Ovary (tissue), 9 donors: ENCODE measurements around the gene REC114. TPM values are rescaled to one million over a fixed set of nuclear protein-coding genes. Genes with fewer than 3 reads are reported as not detected.

ENCODE experiments used
- DNase-seq, 5 donors: peaks; one replicate each; pipeline ENCODE4 v3.0.0-alpha.2; 2019 to 2020
- H3K27ac ChIP-seq, 2 donors: fragments of 200-600 bp; one replicate each; pipeline versions ENCODE4 v1.5.1 to v1.8.0; 2019 to 2022
- H3K27me3 ChIP-seq: fragments of 200-600 bp; one replicate; pipeline ENCODE4 v1.8.0; 2022
- H3K36me3 ChIP-seq: fragments of 200-600 bp; sonication (generic); one replicate; pipeline ENCODE4 v1.5.1; 2019
- H3K4me1 ChIP-seq: one replicate; pipeline ENCODE4 v1.8.1; 2013; ENCODE audit warnings: mild to moderate bottlenecking, moderate library complexity; ENCODE audit not compliant: insufficient read depth
- H3K4me3 ChIP-seq: fragments of 200-600 bp; sonication (generic); one replicate; pipeline ENCODE4 v1.5.1; 2017
- H3K9me3 ChIP-seq, 2 donors: fragments of 200-600 bp in 1 of 2; sonication (generic) in 1 of 2; one replicate each; pipeline versions ENCODE4 v1.5.1 to v1.8.1; 2013 to 2019; ENCODE audit warnings: mild to moderate bottlenecking in 1 of 2, moderate library complexity in 1 of 2
- CTCF ChIP-seq, 3 donors: fragments of 450-650 bp in 2 of 3; fragments of 200-600 bp in 1 of 3; IDR thresholded peaks; one replicate each; pipeline versions ENCODE4 v1.5.1 to v1.8.0; 2016 to 2022; ENCODE audit warnings: antibody characterized with exemption in 3 of 3, mild to moderate bottlenecking in 1 of 3
- EP300 ChIP-seq: sonication (generic); formaldehyde crosslinking; IDR thresholded peaks from one replicate; pipeline ENCODE4 v1.6.1; 2017; ENCODE audit warnings: antibody characterized with exemption
- POLR2A ChIP-seq: fragments of 450-650 bp; IDR thresholded peaks from one replicate; pipeline ENCODE4 v1.6.1; 2017; ENCODE audit warnings: antibody characterized with exemption, mild to moderate bottlenecking, moderate library complexity
- WGBS, 3 donors: extraction: QIAGEN DNeasy Blood & Tissue Kit in 1 of 3; methylation state at CpG; one replicate each; pipeline versions ENCODE4 v1.1.5 to v1.1.7; 2013 to 2017; 5-methylcytosine and 5-hydroxymethylcytosine counted together
- intact Hi-C, 4 donors: fragments of 100-400 bp; cut with DNase I; formaldehyde crosslinking; loops; one replicate each; pipeline versions ENCODE4 v1.11.0 to v1.15.1; 2022 to 2023
- polyA plus RNA-seq, 2 donors: library from polyadenylated mRNA; stranded (reverse); fragments of 200-250 nt in 1 of 2; fragments of 350-450 nt in 1 of 2; fragmentation: Illumina TruSeq in 1 of 2; extraction: RNeasy Lipid Tissue Mini Kit (QIAGEN cat#74804) in 1 of 2; gene quantifications; one replicate each; pipeline ENCODE4 v1.2.3, GENCODE V29; 2013 to 2014
- total RNA-seq, 7 donors: library from RNA; depleted of rRNA in 2 of 7; stranded (reverse); fragments of >200 nt in 2 of 7; fragmentation: NEBNext Ultra II Directional in 3 of 7; extraction: Animal tissue kit (Norgen Biotek cat#: 25700) in 3 of 7; gene quantifications; one replicate each; pipeline versions ENCODE4 v1.1.0 to v1.2.4, GENCODE V29; 2016 to 2023
- donor health status: DM: no; HTN: no; CAD: no; lungs with moderate emphysema.
- donor health status: DM: no; HTN: no; CAD: no.
- donor health status: Bipolar disorder and iron deficiency.
- donor health status: DM: yes; HTN: yes; CAD: no.
- donor health status: DM: no; HTN: no; CAD: no.
- donor health status: DM: yes; HTN: yes; CAD: no.

REC114 gene
- total and polyA plus RNA-seq, 9 donors: 0.51 TPM; not detected in 8

- no peak overlapping the region for H3K4me3 ChIP-seq
- TF ChIP-seq EP300 (no peak), CTCF (IDR thresholded peaks at IDR 0.05) (no peak), POLR2A (no peak)
- H3K36me3 ChIP-seq: no peaks in the 10 kb centered on the region
- WGBS, 3 donors: 86 to 89% (median 87%) methylated on average over 7 of the region's 7 CpGs
- no peaks in the 10 kb centered on the region for H3K4me1 ChIP-seq
- H3K27ac ChIP-seq: no peak overlapping the region
- H3K27me3 ChIP-seq: no peaks in the 10 kb centered on the region
- DNase-seq: no peak
- H3K9me3 ChIP-seq: no peaks in the 10 kb centered on the region
- intact Hi-C loops: no loop called here
These were observed 33.8 kb downstream of the REC114 start for GRCh38 chr15:73476704-73477216.

- DNase-seq: no peak
- Histone ChIP-seq H3K27ac (no peak overlapping the region), H3K4me1 (no peaks in the 10 kb centered on the region), H3K27me3 (no peaks in the 10 kb centered on the region), H3K36me3 (no peaks in the 10 kb centered on the region), H3K4me3 (no peak overlapping the region), H3K9me3 (no peaks in the 10 kb centered on the region)
- intact Hi-C loops: no loop called here
- TF ChIP-seq EP300 (no peak), POLR2A (no peak), CTCF (IDR thresholded peaks at IDR 0.05) (no peak)
- WGBS, 3 donors: 77 to 82% (median 80%) methylated on average over 1 of the region's 1 CpG
These were observed 37.1 kb downstream of the REC114 start for GRCh38 chr15:73480050-73480449.

GRCh38 chr15:73482166-73482565 is 39.2 kb downstream of the REC114 start:
- Histone ChIP-seq H3K36me3 (no peaks in the 10 kb centered on the region), H3K4me1 (no peaks in the 10 kb centered on the region), H3K4me3 (no peak overlapping the region), H3K27me3 (no peaks in the 10 kb centered on the region), H3K27ac (no peak overlapping the region), H3K9me3 (no peaks in the 10 kb centered on the region)
- intact Hi-C loops: no loop called here
- WGBS, 3 donors: 83 to 87% (median 84%) methylated on average over 3 of the region's 3 CpGs
- no peak for DNase-seq
- TF ChIP-seq CTCF (IDR thresholded peaks at IDR 0.05) (no peak), POLR2A (no peak), EP300 (no peak)

- Histone ChIP-seq H3K9me3 (no peaks in the 10 kb centered on the region), H3K4me3 (no peak overlapping the region), H3K36me3 (no peaks in the 10 kb centered on the region), H3K4me1 (no peaks in the 10 kb centered on the region), H3K27ac (no peak overlapping the region), H3K27me3 (no peaks in the 10 kb centered on the region)
- TF ChIP-seq POLR2A: no peak
- no peak for TF ChIP-seq CTCF (IDR thresholded peaks at IDR 0.05)
- no peak for TF ChIP-seq EP300
- intact Hi-C loops: no loop called here
- DNase-seq: no peak
- WGBS, 3 donors: 22 to 52% (median 23%) methylated on average over 4 of the region's 4 CpGs
These were observed 40.1 kb downstream of the REC114 start for GRCh38 chr15:73483053-73483452.
